Esophagus muscularis mucosa (tissue), 4 donors: ENCODE data around the gene PRKCH. TPM values are rescaled to one million over a fixed set of nuclear protein-coding genes. Genes with fewer than 3 reads are reported as not detected.

Source experiments
- DNase-seq: peaks from one replicate; pipeline ENCODE4 v3.0.0-alpha.2; 2017; ENCODE audit errors: extremely low spot score
- H3K27ac ChIP-seq, 4 donors: fragments of 200-600 bp; sonication (generic); replicated peaks in 1 of 4; 1 replicate in 3 of 4; 2 replicates in 1 of 4; pipeline ENCODE4 v1.5.1; 2016 to 2019; ENCODE audit warnings: mild to moderate bottlenecking in 1 of 4
- H3K27me3 ChIP-seq, 4 donors: fragments of 200-600 bp; sonication (generic); one replicate each; pipeline versions ENCODE4 v1.5.1 to v1.6.0; 2016 to 2019
- H3K36me3 ChIP-seq, 4 donors: fragments of 200-600 bp; sonication (generic); one replicate each; pipeline ENCODE4 v1.5.1; 2016 to 2019
- H3K4me1 ChIP-seq, 4 donors: fragments of 200-600 bp; sonication (generic); one replicate each; pipeline ENCODE4 v1.5.1; 2016 to 2019
- H3K4me3 ChIP-seq, 4 donors: fragments of 200-600 bp; sonication (generic); 1 replicate in 2 of 4; 2 replicates in 2 of 4; pipeline ENCODE4 v1.5.1; 2016 to 2019; ENCODE audit warnings: mild to moderate bottlenecking in 4 of 4, moderate library complexity in 1 of 4
- H3K9me3 ChIP-seq, 4 donors: fragments of 200-600 bp; sonication (generic); 1 replicate in 3 of 4; 2 replicates in 1 of 4; pipeline ENCODE4 v1.5.1; 2016 to 2019
- EP300 ChIP-seq: sonication (generic); formaldehyde crosslinking; IDR thresholded peaks from one replicate; pipeline ENCODE4 v1.6.1; 2017; ENCODE audit warnings: antibody characterized with exemption
- POLR2A ChIP-seq: fragments of 450-650 bp; IDR thresholded peaks from one replicate; pipeline ENCODE4 v1.6.1; 2017; ENCODE audit warnings: antibody characterized with exemption, moderate library complexity, mild to moderate bottlenecking, low read depth
- POLR2AphosphoS5 ChIP-seq, 2 donors: sonication (generic); formaldehyde crosslinking; IDR thresholded peaks; one replicate each; pipeline ENCODE4 v1.6.1; 2017; ENCODE audit warnings: antibody characterized with exemption in 2 of 2
- WGBS: methylation state at CpG from one replicate; pipeline ENCODE4 v1.1.5; 2018; 5-methylcytosine and 5-hydroxymethylcytosine counted together
- intact Hi-C: fragments of 100-400 bp; cut with DNase I; formaldehyde crosslinking; loops from one replicate; pipeline ENCODE4 v1.15.1; 2023
- total RNA-seq, 4 donors: library from RNA; depleted of rRNA; stranded (reverse); fragments of >200 nt; gene quantifications; one replicate each; pipeline versions ENCODE4 v1.1.0 to v1.2.1, GENCODE V29; 2016
- TF ChIP-seq, protein P1 (sequence below), 3 experiments: fragments of 200-600 bp in 2 of 3; fragments of 450-650 bp in 1 of 3; sonication (generic) in 2 of 3; IDR thresholded peaks; one replicate each; pipeline ENCODE4 v1.5.1; 2017 to 2019; ENCODE audit warnings: antibody characterized with exemption in 3 of 3, mild to moderate bottlenecking in 2 of 3, moderate library complexity in 1 of 3

The PRKCH gene
- total RNA-seq, 4 donors from 2014 or later = 13.3 to 67.6 (median 32.2) TPM

DNA sequence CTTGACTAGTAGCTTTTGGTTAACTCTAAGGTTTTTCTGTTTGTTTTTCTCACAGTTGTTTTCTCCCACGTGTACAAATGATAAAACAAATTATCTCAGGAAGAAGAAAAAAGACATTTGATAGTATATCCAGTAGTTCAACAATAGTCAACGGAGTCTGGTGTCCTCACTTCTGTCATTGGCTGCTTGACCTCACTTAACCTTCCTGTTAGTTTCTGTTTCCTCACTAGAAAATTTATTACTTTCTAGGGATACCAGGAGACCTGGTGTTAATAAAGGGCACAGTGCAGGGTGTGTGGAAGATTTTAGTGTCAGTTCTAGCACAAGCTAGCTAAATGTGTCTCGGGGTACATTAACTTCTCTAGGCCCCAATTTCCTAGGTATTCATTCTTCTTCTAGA is 116.0 kb downstream of the PRKCH start:
- Histone ChIP-seq H3K4me1 (peaks cover 12 to 22% (median 18%) of the 10 kb centered on the region in 4 donors), H3K4me3 (no peak overlapping the region), H3K9me3 (no peaks in the 10 kb centered on the region), H3K27me3 (peaks cover 0 to 2% (median 0%) of the 10 kb centered on the region in 4 donors), H3K36me3 (no peaks in the 10 kb centered on the region), H3K27ac (no peak overlapping the region)
- DNase-seq = no peak
- TF ChIP-seq EP300 = no peak
- TF ChIP-seq POLR2A = no peak
- TF ChIP-seq, protein P1, sequence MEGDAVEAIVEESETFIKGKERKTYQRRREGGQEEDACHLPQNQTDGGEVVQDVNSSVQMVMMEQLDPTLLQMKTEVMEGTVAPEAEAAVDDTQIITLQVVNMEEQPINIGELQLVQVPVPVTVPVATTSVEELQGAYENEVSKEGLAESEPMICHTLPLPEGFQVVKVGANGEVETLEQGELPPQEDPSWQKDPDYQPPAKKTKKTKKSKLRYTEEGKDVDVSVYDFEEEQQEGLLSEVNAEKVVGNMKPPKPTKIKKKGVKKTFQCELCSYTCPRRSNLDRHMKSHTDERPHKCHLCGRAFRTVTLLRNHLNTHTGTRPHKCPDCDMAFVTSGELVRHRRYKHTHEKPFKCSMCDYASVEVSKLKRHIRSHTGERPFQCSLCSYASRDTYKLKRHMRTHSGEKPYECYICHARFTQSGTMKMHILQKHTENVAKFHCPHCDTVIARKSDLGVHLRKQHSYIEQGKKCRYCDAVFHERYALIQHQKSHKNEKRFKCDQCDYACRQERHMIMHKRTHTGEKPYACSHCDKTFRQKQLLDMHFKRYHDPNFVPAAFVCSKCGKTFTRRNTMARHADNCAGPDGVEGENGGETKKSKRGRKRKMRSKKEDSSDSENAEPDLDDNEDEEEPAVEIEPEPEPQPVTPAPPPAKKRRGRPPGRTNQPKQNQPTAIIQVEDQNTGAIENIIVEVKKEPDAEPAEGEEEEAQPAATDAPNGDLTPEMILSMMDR (IDR thresholded peaks at IDR 0.05) = no peak
- TF ChIP-seq POLR2AphosphoS5 (IDR thresholded peaks at IDR 0.05) = no peak
- intact Hi-C loops = no loop called here
- WGBS = 68% methylated on average over 3 of the region's 3 CpGs

GRCh38 chr14:61438036-61438435 is 116.7 kb downstream of the PRKCH start:
- DNase-seq = peak; percentile 34
- H3K27me3 ChIP-seq = no peaks in the 10 kb centered on the region
- TF ChIP-seq, protein P1 (IDR thresholded peaks at IDR 0.05) = no peak
- TF ChIP-seq POLR2AphosphoS5 (IDR thresholded peaks at IDR 0.05) (no peak), POLR2A (no peak), EP300 (no peak)
- H3K9me3 ChIP-seq = no peaks in the 10 kb centered on the region
- 83% methylated on average over 6 of the region's 6 CpGs for WGBS
- H3K4me3 ChIP-seq = no peak overlapping the region
- H3K27ac ChIP-seq = no peak overlapping the region
- H3K4me1 ChIP-seq = peaks cover 12 to 22% (median 18%) of the 10 kb centered on the region in 4 donors
- intact Hi-C loops = no loop called here
- H3K36me3 ChIP-seq = no peaks in the 10 kb centered on the region

- no peak for DNase-seq
- Histone ChIP-seq H3K36me3 (no peaks in the 10 kb centered on the region), H3K9me3 (no peaks in the 10 kb centered on the region), H3K4me1 (peaks cover 12 to 22% (median 18%) of the 10 kb centered on the region in 4 donors), H3K27me3 (no peaks in the 10 kb centered on the region), H3K4me3 (no peak overlapping the region), H3K27ac (peak overlapping the region in 3 of 4 donors; percentile 10 to 24 (median 22))
- WGBS = 50% methylated on average over 2 of the region's 2 CpGs
- intact Hi-C loops = no loop called here
- TF ChIP-seq, protein P1 (IDR thresholded peaks at IDR 0.05) = no peak
- TF ChIP-seq EP300 (no peak), POLR2A (no peak), POLR2AphosphoS5 (IDR thresholded peaks at IDR 0.05) (no peak)
Observed at GRCh38 chr14:61438497-61438859, 117.1 kb downstream of the PRKCH start.

GRCh38 chr14:61438860-61439765 is 117.7 kb downstream of the PRKCH start:
- Histone ChIP-seq H3K4me3 (no peak overlapping the region), H3K27ac (peak overlapping the region in 3 of 4 donors; percentile 10 to 24 (median 22)), H3K36me3 (no peaks in the 10 kb centered on the region), H3K9me3 (no peaks in the 10 kb centered on the region), H3K27me3 (no peaks in the 10 kb centered on the region), H3K4me1 (peaks cover 12 to 22% (median 18%) of the 10 kb centered on the region in 4 donors)
- WGBS = 38% methylated on average over 12 of the region's 12 CpGs
- DNase-seq = peak; percentile 90
- TF ChIP-seq EP300 (no peak), POLR2AphosphoS5 (IDR thresholded peaks at IDR 0.05) (peak in 1 of 2 donors; percentile 8), POLR2A (no peak)
- intact Hi-C loops = no loop called here

DNA sequence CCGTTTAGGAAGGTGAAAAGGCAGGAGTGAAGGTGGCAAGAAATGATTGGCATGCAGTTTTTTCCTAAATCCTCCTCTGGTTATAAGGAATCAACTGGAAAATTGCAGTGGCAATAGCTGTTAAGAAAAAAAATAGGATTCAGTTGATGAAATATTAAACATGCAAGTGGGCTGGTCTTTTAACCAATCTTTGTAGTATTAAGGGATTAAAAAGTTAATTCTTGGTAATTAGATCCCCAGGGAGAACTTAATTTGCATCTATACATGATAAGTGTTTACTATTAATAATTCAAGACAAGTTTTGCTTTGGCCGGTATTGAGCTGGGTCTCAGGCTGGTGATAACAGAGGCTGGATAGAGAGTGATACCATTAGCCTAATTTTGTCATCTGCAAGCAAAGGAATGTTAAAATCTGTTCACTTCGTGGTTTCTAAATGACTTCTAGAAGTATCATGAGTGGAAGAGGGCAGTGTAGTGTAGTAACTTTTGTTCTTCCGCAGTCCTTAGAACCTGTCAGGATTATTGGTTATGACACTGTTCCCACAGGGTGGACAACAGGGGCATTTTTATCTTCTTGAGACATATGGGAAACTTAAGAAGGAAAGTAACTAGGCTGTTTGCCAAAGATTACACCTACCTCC is 118.5 kb downstream of the PRKCH start:
- Histone ChIP-seq H3K4me1 (peaks cover 12 to 19% (median 17%) of the 10 kb centered on the region in 4 donors), H3K9me3 (no peaks in the 10 kb centered on the region), H3K36me3 (no peaks in the 10 kb centered on the region), H3K4me3 (no peak overlapping the region), H3K27me3 (no peaks in the 10 kb centered on the region), H3K27ac (peak overlapping the region in 1 of 4 donors; percentile 22)
- TF ChIP-seq POLR2A = no peak
- TF ChIP-seq, protein P1 (IDR thresholded peaks at IDR 0.05) = no peak
- no peak for TF ChIP-seq EP300
- TF ChIP-seq POLR2AphosphoS5 (IDR thresholded peaks at IDR 0.05) = no peak
- WGBS = 87% methylated on average over 4 of the region's 4 CpGs
- intact Hi-C loops = loop anchor here (10.0 kb wide), 1 partner anchor 145 kb away; no protein-coding TSS in a partner anchor
- peak; percentile 17 for DNase-seq
